RWPE1 (cell line): Measurements from ENCODE around the gene ART4.

Experiments used
- CTCF ChIA-PET: fragments of 350-600 bp; sonication (Branson Sonifier 250); formaldehyde crosslinking; extraction: SDS; loops from one replicate; lab custom pipeline; 2021; lab: Yijun Ruan, JAX
- POLR2A ChIA-PET: fragments of 400-600 bp; formaldehyde crosslinking; extraction: SDS; loops from one replicate; lab custom pipeline; 2020; ENCODE audit warnings: antibody characterized with exemption; ENCODE audit not compliant: low non-redundant PET; lab: Yijun Ruan, JAX
- DNase-seq: peaks from one replicate; pipeline ENCODE4 v3.0.0; 2012; ENCODE audit warnings: low spot score
- H3K27ac ChIP-seq: fragments of 450-650 bp; 2 replicates; pipeline ENCODE4 v1.5.1; 2017
- CTCF ChIP-seq: fragments of 450-650 bp; conservative IDR thresholded peaks from 2 replicates; pipeline ENCODE4 v1.5.1; 2017; ENCODE audit warnings: low read depth, mild to moderate bottlenecking

The ART4 gene, protein sequence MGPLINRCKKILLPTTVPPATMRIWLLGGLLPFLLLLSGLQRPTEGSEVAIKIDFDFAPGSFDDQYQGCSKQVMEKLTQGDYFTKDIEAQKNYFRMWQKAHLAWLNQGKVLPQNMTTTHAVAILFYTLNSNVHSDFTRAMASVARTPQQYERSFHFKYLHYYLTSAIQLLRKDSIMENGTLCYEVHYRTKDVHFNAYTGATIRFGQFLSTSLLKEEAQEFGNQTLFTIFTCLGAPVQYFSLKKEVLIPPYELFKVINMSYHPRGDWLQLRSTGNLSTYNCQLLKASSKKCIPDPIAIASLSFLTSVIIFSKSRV

DNA sequence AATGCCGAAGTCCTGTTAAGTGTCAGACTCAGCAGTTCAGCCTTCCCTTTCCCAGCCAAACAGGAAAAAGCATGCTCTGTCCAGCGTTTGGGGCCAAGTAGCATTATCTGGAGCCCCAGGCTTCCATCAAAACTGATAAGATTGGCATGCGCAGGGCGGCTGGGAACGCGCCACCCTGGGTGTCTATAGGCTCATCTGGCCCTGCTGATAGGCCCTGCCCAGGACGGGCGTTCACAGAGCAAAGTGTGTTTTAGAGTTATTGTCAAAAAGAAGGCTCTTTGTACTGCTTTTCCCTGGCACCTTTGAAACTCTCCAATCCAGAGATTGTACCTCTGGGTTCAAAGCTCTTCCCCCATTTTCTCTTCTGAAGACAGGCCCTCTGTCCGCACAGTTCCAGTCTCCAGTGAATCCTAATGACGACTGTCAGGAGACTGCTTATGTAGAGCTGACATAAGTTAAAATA lies at the start of gene ART4:
ART4 (minus strand) TSS at position 102 of the 463 bp plus-strand sequence. CDS start 413 bp downstream, outside the sequence.
- no peak within 1 kb of the TSS for H3K27ac ChIP-seq
- POLR2A ChIA-PET, result no interaction called here
- no peak for TF ChIP-seq CTCF
- no peak for DNase-seq
- CTCF ChIA-PET, result interaction anchor here (0.6 kb wide), 1 partner anchor 14 kb away, joined by 3 read pairs; no protein-coding TSS in a partner anchor

- ChIA-PET POLR2A (no interaction called here), CTCF (interaction anchor here (0.6 kb wide), 1 partner anchor 103 kb away, joined by 4 read pairs; no protein-coding TSS in a partner anchor)
- DNase-seq, result no peak
- H3K27ac ChIP-seq, result no peak overlapping the region
- TF ChIP-seq CTCF, result no peak
Measured at GRCh38 chr12:14892726-14893505, 49.6 kb upstream of the ART4 start.

DNA sequence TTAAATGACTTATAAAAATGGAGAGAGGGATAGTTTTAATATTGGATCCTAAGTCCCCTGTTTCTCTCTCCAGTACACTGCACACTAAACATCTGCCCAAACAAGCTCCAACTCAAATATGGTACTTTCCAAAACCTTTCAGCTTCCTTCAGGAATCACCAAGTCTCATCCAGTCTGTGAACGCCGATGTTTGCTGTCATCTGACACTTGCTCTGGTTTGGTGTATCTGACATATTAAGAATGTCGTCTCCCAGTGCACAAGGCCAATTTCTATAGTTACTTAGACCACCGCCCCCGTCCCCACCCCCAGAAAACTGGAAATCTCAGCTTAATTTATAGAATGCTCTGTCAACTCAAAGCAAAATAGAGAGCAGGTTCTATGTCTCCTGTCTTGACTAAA lies 47.4 kb upstream of the ART4 start:
- POLR2A ChIA-PET, result no interaction called here
- no peak for DNase-seq
- CTCF ChIA-PET, result no interaction called here
- TF ChIP-seq CTCF, result no peak
- no peak overlapping the region for H3K27ac ChIP-seq

DNA sequence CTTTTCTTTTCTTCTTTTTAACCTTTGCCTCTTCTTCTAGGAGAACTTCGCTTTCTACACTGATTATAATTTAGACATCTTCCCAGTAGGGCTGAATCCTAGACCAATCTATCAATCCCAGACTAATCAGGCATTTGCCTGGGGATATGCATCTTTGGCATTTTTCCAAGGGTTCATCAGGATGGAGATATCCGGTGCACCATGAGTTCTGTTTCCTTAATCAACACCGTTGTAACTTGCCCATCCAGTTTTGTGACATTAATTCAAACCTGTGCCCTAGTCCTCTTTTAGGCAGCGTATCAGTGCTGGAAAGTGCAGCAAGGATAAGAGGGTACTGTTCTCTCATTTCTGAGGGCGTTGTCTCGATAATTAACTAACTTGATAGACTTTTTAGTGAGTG lies 42.9 kb upstream of the ART4 start:
- ChIA-PET CTCF (no interaction called here), POLR2A (no interaction called here)
- no peak for TF ChIP-seq CTCF
- no peak for DNase-seq
- no peak overlapping the region for H3K27ac ChIP-seq

DNA sequence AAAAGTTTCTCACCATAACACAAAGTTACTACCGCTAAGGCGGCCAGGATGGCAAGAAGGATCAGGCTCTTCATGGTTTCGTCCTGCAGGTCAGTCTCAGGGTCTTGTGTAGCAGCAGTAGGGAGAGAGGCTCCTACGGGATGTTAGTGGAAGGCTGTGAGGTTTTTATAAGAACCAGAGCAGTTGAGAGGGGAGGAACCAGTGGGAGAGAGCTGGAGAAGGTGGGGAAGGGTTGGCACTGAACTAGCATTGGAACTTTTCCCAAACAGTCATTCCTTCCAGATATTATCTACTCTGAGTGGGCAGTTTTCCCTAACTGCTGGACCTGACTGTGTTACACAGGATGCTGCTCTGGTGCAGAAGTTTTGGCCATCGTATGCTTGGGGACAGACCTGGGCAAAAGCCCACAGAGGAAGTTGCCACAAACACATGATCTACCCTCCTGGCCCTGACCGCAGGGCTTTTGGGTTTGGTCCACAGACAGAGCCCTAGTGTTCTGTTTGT lies 42.4 kb upstream of the ART4 start, which contains the start of gene MGP:
MGP (minus strand) TSS at position 137 of the 504 bp plus-strand sequence; CDS start at position 74, 63 bp downstream.
- no peak for TF ChIP-seq CTCF
- H3K27ac ChIP-seq, result no peak within 1 kb of the TSS
- ChIA-PET POLR2A (no interaction called here), CTCF (no interaction called here)
- no peak for DNase-seq

DNA sequence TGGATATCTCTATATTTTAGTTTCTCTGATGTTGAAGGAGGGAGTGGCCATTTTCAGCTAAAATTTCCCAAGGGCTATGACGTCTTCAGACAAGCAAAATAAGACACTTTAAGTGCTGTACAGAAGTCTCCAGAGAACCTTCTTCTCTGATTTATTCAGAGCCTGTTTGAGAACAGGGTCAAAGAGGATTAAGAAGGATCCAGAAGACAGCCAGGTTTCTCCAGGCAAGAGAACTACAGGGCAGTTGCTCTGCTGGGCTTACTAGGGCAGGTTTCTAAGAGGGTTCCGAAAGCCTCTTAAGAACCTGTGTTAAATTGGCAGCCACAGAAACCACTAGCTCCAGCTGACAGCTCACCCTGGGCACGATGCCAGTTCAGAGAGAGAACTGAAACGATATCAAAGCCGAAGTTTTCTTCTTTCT lies 41.1 kb upstream of the ART4 start:
- no peak for TF ChIP-seq CTCF
- DNase-seq, result peak; percentile 14
- CTCF ChIA-PET, result no interaction called here
- POLR2A ChIA-PET, result no interaction called here
- no peak overlapping the region for H3K27ac ChIP-seq
